Measurements from ENCODE around the gene GUCY2C.

The GUCY2C gene

GRCh38 chr12:14563046-14563445 is 133.4 kb downstream of the GUCY2C start:
- H2AFZ ChIP-seq (ENCODE audit: low read depth, low read length): no peak overlapping the region
- H3K9me3 ChIP-seq (ENCODE audit: insufficient read depth, low read length): no peaks in the 10 kb centered on the region
- H3K4me1 ChIP-seq (ENCODE audit: low read length): peaks cover 22% of the 10 kb centered on the region
- H3K27ac ChIP-seq (ENCODE audit: low read length): no peak overlapping the region
- H4K20me1 ChIP-seq (ENCODE audit: insufficient read depth, low read length): no peaks in the 10 kb centered on the region
- H3K9ac ChIP-seq (ENCODE audit: low read length): no peak overlapping the region
- no peaks in the 10 kb centered on the region for H3K36me3 ChIP-seq (replicated peaks; ENCODE audit: low read depth, low read length)
- no peak overlapping the region for H3K4me3 ChIP-seq (ENCODE audit: low read length)
- no peaks in the 10 kb centered on the region for H3K79me2 ChIP-seq (ENCODE audit: low read length)
- H3K4me2 ChIP-seq (ENCODE audit: low read length): no peak overlapping the region
- H3K27me3 ChIP-seq (ENCODE audit: low read depth, low read length): no peaks in the 10 kb centered on the region
- TF ChIP-seq EZH2phosphoT487 (IDR thresholded peaks at IDR 0.05; ENCODE audit: low read depth) (no peak), CTCF (IDR thresholded peaks at IDR 0.05; ENCODE audit: low read depth, low read length) (no peak)

Data from OCI-LY3 (cell line).